ENCODE results near the gene CFI.

Gene CFI

GRCh38 chr4:109746728-109747127 lies 55.1 kb downstream of the CFI start:
- no peaks in the 10 kb centered on the region for H3K27me3 ChIP-seq (ENCODE audit: control insufficient read depth, insufficient read depth, low read length)
- H3K9me3 ChIP-seq (ENCODE audit: control insufficient read depth, low read length), result no peaks in the 10 kb centered on the region
- no peaks in the 10 kb centered on the region for H3K4me1 ChIP-seq (ENCODE audit: control insufficient read depth, insufficient read depth, low read length)
- H3K4me3 ChIP-seq (ENCODE audit: low read length), result no peak overlapping the region
- no peaks in the 10 kb centered on the region for H3K36me3 ChIP-seq (ENCODE audit: control insufficient read depth, insufficient read depth, low read length)
- no peak overlapping the region for H3K9ac ChIP-seq (ENCODE audit: low read length)

DNA sequence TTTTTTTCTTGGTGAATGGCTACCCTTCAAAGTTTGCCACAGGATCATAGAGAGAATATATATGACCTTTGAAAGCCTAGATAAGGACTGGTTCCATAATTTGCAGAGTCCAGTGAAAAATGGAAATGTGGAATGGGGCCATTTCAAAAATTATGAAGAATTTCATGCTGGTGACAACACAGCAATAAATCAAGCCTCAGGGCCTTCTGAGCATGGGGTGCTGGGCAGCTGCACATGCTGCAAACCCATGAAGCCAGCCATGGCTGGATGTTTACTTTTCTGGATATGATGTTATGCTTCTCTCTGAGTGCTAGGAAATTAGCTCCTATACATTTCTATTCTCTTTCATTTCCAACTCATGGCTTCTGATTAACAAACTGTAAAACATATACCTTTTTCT lies 56.0 kb downstream of the CFI start:
- H3K9me3 ChIP-seq (ENCODE audit: control insufficient read depth, low read length), result no peaks in the 10 kb centered on the region
- no peak overlapping the region for H3K4me3 ChIP-seq (ENCODE audit: low read length)
- no peak overlapping the region for H3K9ac ChIP-seq (ENCODE audit: low read length)
- H3K27me3 ChIP-seq (ENCODE audit: control insufficient read depth, insufficient read depth, low read length), result no peaks in the 10 kb centered on the region
- no peaks in the 10 kb centered on the region for H3K36me3 ChIP-seq (ENCODE audit: control insufficient read depth, insufficient read depth, low read length)
- no peaks in the 10 kb centered on the region for H3K4me1 ChIP-seq (ENCODE audit: control insufficient read depth, insufficient read depth, low read length)

DNA sequence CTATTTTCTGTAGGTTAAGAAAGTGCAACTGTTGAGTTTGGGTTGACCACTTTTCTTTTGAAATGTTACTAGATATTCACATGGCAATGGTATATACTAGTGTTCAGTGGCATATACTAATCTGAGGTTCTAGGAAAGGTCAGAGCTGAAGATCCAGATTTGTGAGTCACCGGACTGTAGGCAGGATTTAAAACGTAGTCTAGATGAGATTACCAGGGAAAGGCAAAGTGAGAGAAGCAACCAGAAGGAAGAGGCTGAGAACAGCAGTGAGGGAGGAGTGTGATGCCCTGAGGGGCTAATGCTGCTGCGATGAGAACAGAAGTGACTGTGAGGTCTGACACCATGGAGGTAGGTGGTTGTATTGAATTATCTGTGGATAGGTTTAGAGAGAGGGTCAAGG lies 62.3 kb downstream of the CFI start:
- Histone ChIP-seq H3K9me3 (ENCODE audit: control insufficient read depth, low read length) (no peaks in the 10 kb centered on the region), H3K9ac (ENCODE audit: low read length) (no peak overlapping the region), H3K4me3 (ENCODE audit: low read length) (no peak overlapping the region), H3K36me3 (ENCODE audit: control insufficient read depth, insufficient read depth, low read length) (no peaks in the 10 kb centered on the region), H3K4me1 (ENCODE audit: control insufficient read depth, insufficient read depth, low read length) (no peaks in the 10 kb centered on the region), H3K27me3 (ENCODE audit: control insufficient read depth, insufficient read depth, low read length) (no peaks in the 10 kb centered on the region)

- H3K36me3 ChIP-seq (ENCODE audit: control insufficient read depth, insufficient read depth, low read length), result no peaks in the 10 kb centered on the region
- no peak overlapping the region for H3K4me3 ChIP-seq (ENCODE audit: low read length)
- H3K9ac ChIP-seq (ENCODE audit: low read length), result no peak overlapping the region
- H3K4me1 ChIP-seq (ENCODE audit: control insufficient read depth, insufficient read depth, low read length), result no peaks in the 10 kb centered on the region
- no peaks in the 10 kb centered on the region for H3K9me3 ChIP-seq (ENCODE audit: control insufficient read depth, low read length)
- H3K27me3 ChIP-seq (ENCODE audit: control insufficient read depth, insufficient read depth, low read length), result no peaks in the 10 kb centered on the region
These were observed 63.5 kb downstream of the CFI start for GRCh38 chr4:109738104-109738872.

GRCh38 chr4:109735566-109736365 lies 66.0 kb downstream of the CFI start:
- no peaks in the 10 kb centered on the region for H3K27me3 ChIP-seq (ENCODE audit: control insufficient read depth, insufficient read depth, low read length)
- H3K4me3 ChIP-seq (ENCODE audit: low read length), result no peak overlapping the region
- H3K36me3 ChIP-seq (ENCODE audit: control insufficient read depth, insufficient read depth, low read length), result no peaks in the 10 kb centered on the region
- no peaks in the 10 kb centered on the region for H3K4me1 ChIP-seq (ENCODE audit: control insufficient read depth, insufficient read depth, low read length)
- H3K9me3 ChIP-seq (ENCODE audit: control insufficient read depth, low read length), result no peaks in the 10 kb centered on the region
- no peak overlapping the region for H3K9ac ChIP-seq (ENCODE audit: low read length)

- no peak overlapping the region for H3K4me3 ChIP-seq (ENCODE audit: low read length)
- H3K9ac ChIP-seq (ENCODE audit: low read length), result no peak overlapping the region
- H3K9me3 ChIP-seq (ENCODE audit: control insufficient read depth, low read length), result no peaks in the 10 kb centered on the region
- no peaks in the 10 kb centered on the region for H3K4me1 ChIP-seq (ENCODE audit: control insufficient read depth, insufficient read depth, low read length)
- no peaks in the 10 kb centered on the region for H3K27me3 ChIP-seq (ENCODE audit: control insufficient read depth, insufficient read depth, low read length)
- no peaks in the 10 kb centered on the region for H3K36me3 ChIP-seq (ENCODE audit: control insufficient read depth, insufficient read depth, low read length)
These were observed 68.1 kb downstream of the CFI start for GRCh38 chr4:109733728-109734127.

- H3K27me3 ChIP-seq (ENCODE audit: control insufficient read depth, insufficient read depth, low read length), result no peaks in the 10 kb centered on the region
- H3K4me1 ChIP-seq (ENCODE audit: control insufficient read depth, insufficient read depth, low read length), result no peaks in the 10 kb centered on the region
- H3K4me3 ChIP-seq (ENCODE audit: low read length), result peak overlapping the region; percentile 97
- no peaks in the 10 kb centered on the region for H3K36me3 ChIP-seq (ENCODE audit: control insufficient read depth, insufficient read depth, low read length)
- no peaks in the 10 kb centered on the region for H3K9me3 ChIP-seq (ENCODE audit: control insufficient read depth, low read length)
- H3K9ac ChIP-seq (ENCODE audit: low read length), result peak overlapping the region; percentile 87
These were observed 70.9 kb downstream of the CFI start for GRCh38 chr4:109730619-109731545.

GRCh38 chr4:109729718-109730618 lies 71.8 kb downstream of the CFI start, which contains the start of gene PLA2G12A:
Gene PLA2G12A (minus strand): TSS chr4:109730070. CDS start chr4:109729809, 261 bp downstream.
- H3K4me3 ChIP-seq (ENCODE audit: low read length), result peak within 1 kb of the TSS; percentile 97
- no peaks in the 10 kb centered on the region for H3K9me3 ChIP-seq (ENCODE audit: control insufficient read depth, low read length)
- no peaks in the 10 kb centered on the region for H3K27me3 ChIP-seq (ENCODE audit: control insufficient read depth, insufficient read depth, low read length)
- no peaks in the 10 kb centered on the region for H3K36me3 ChIP-seq (ENCODE audit: control insufficient read depth, insufficient read depth, low read length)
- H3K9ac ChIP-seq (ENCODE audit: low read length), result peak within 1 kb of the TSS; percentile 87
- no peaks in the 10 kb centered on the region for H3K4me1 ChIP-seq (ENCODE audit: control insufficient read depth, insufficient read depth, low read length)

DNA sequence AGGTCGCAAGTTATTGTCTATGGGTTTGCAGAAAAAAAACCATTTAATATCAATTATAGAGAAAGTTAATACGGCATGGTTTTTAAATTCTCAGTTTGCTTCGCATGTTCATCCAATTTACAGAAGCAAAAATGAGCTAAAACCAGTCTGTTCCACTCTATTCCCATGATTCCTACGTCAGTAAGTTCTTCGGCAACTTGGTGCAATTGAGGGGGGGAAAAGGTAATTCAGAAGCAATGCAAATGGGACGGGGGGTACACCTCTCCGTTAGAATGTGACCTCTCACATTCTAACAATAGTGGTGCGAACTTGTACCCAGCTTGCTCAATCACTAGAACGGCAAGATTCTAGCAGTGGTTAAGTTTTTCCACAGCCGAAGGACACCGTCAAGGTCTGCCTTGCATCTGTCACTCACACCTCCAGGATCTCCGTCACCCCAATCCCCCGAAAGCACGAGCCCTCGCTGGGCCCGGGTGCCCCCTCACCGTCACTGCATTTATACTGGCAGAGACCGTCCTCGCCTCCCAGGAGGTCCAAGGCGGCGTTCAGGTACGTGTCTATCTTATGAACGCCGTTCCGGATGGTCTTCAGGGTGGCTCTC lies 72.6 kb downstream of the CFI start:
- H3K36me3 ChIP-seq (ENCODE audit: control insufficient read depth, insufficient read depth, low read length), result no peaks in the 10 kb centered on the region
- H3K9ac ChIP-seq (ENCODE audit: low read length), result peak overlapping the region; percentile 78
- peak overlapping the region; percentile 75 for H3K4me3 ChIP-seq (ENCODE audit: low read length)
- H3K4me1 ChIP-seq (ENCODE audit: control insufficient read depth, insufficient read depth, low read length), result no peaks in the 10 kb centered on the region
- H3K27me3 ChIP-seq (ENCODE audit: control insufficient read depth, insufficient read depth, low read length), result no peaks in the 10 kb centered on the region
- no peaks in the 10 kb centered on the region for H3K9me3 ChIP-seq (ENCODE audit: control insufficient read depth, low read length)

- H3K36me3 ChIP-seq (ENCODE audit: control insufficient read depth, insufficient read depth, low read length), result no peaks in the 10 kb centered on the region
- no peaks in the 10 kb centered on the region for H3K9me3 ChIP-seq (ENCODE audit: control insufficient read depth, low read length)
- H3K4me1 ChIP-seq (ENCODE audit: control insufficient read depth, insufficient read depth, low read length), result no peaks in the 10 kb centered on the region
- H3K4me3 ChIP-seq (ENCODE audit: low read length), result peak overlapping the region; percentile 75
- no peak overlapping the region for H3K9ac ChIP-seq (ENCODE audit: low read length)
- H3K27me3 ChIP-seq (ENCODE audit: control insufficient read depth, insufficient read depth, low read length), result no peaks in the 10 kb centered on the region
These were observed 73.4 kb downstream of the CFI start for GRCh38 chr4:109728385-109728784.

GRCh38 chr4:109723110-109723509 lies 78.7 kb downstream of the CFI start:
- H3K27me3 ChIP-seq (ENCODE audit: control insufficient read depth, insufficient read depth, low read length), result no peaks in the 10 kb centered on the region
- H3K9me3 ChIP-seq (ENCODE audit: control insufficient read depth, low read length), result no peaks in the 10 kb centered on the region
- H3K4me1 ChIP-seq (ENCODE audit: control insufficient read depth, insufficient read depth, low read length), result no peaks in the 10 kb centered on the region
- no peak overlapping the region for H3K4me3 ChIP-seq (ENCODE audit: low read length)
- no peaks in the 10 kb centered on the region for H3K36me3 ChIP-seq (ENCODE audit: control insufficient read depth, insufficient read depth, low read length)
- H3K9ac ChIP-seq (ENCODE audit: low read length), result no peak overlapping the region

Measured in mucosa of stomach (tissue), 1 donor.